Esophagus muscularis mucosa (tissue), 4 donors: ENCODE data around the gene IL23R.

Experiments
- CTCF ChIP-seq, 3 experiments: fragments of 200-600 bp in 2 of 3; fragments of 450-650 bp in 1 of 3; sonication (generic) in 2 of 3; IDR thresholded peaks; one replicate each; pipeline ENCODE4 v1.5.1; 2017 to 2019; ENCODE audit warnings: antibody characterized with exemption in 3 of 3, mild to moderate bottlenecking in 2 of 3, moderate library complexity in 1 of 3
- EP300 ChIP-seq: sonication (generic); formaldehyde crosslinking; IDR thresholded peaks from one replicate; pipeline ENCODE4 v1.6.1; 2017; ENCODE audit warnings: antibody characterized with exemption
- POLR2A ChIP-seq: fragments of 450-650 bp; IDR thresholded peaks from one replicate; pipeline ENCODE4 v1.6.1; 2017; ENCODE audit warnings: antibody characterized with exemption, moderate library complexity, mild to moderate bottlenecking, low read depth
- POLR2AphosphoS5 ChIP-seq, 2 donors: sonication (generic); formaldehyde crosslinking; IDR thresholded peaks; one replicate each; pipeline ENCODE4 v1.6.1; 2017; ENCODE audit warnings: antibody characterized with exemption in 2 of 2

- no peak for TF ChIP-seq CTCF (IDR thresholded peaks at IDR 0.05)
- no peak for TF ChIP-seq EP300
- no peak for TF ChIP-seq POLR2AphosphoS5 (IDR thresholded peaks at IDR 0.05)
- no peak for TF ChIP-seq POLR2A
These were observed 128.8 kb downstream of the IL23R start for GRCh38 chr1:67294836-67295617.
